HG03095 (cell line): Measurements from ENCODE around the gene DNAH6.
A peak's percentile ranks its signal among the peaks of the same experiment; 100 is the strongest.
"Not testable (repeated sequence)": the region's sequence is repeated elsewhere in the genome, so short reads cannot be mapped to it uniquely, and the experiment has no call there.

Experiments used
- ATAC-seq: cut with Tn5 transposase; IDR thresholded peaks from one replicate; pipeline ENCODE4 v1.9.1; 2021; ENCODE audit warnings: moderate library complexity; ENCODE audit not compliant: unreplicated experiment

The DNAH6 gene

DNA sequence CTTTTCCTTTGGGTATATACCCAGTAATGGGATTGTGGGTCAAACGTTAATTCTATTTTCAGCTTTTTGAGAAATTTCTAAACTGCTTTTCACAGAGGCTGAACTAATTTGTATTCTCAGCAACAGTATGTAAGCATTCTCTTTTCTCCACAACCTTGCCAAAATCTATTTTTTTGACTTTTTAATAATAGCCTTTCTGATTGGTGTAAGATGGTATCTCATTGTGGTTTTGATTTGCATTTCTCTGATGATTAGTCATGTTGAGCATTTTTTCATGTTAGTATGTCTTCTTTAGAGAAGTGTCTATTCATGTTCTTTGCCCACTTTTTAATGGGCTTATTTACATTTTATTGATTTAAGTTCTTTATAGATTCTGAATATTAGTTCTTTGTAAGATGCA is 219.1 kb downstream of the DNAH6 start:
- ATAC-seq: no peak

DNA sequence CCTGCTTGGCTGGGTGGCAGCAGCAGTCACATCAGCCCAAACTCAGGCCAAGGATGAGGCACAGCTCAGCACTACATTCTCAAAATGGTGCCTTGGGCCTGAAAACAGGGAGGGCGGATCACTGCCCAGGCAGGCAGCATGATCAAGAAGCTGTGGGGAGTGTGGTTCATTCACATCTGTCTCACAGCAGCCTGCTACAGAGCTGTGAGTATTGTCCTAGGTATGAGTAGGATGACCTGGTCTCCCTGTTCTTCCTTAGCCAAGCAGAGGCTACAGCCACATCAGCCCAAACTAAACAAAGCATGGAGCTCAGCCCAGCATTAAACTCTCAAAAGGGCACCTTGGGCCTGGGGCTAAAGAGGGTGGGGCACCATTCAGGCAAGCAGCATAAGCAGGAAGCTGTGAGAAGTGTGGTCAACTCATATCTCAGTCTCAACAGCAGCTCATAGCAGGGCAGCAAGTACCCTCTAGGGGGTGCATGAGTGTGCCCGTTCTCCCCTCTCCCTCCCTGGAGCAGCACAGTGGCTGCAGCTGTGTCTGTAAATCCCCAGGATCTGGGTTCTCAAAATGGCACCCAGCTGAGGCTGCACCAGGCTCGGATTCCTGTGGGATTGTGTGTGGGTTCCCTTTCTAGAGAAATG is 225.0 kb downstream of the DNAH6 start:
- peak; percentile 74 for ATAC-seq

GRCh38 chr2:84748341-84748740 is 232.0 kb downstream of the DNAH6 start:
- ATAC-seq: no peak

GRCh38 chr2:84749442-84749841 is 233.1 kb downstream of the DNAH6 start:
- no peak for ATAC-seq

- no peak for ATAC-seq
Observed at GRCh38 chr2:84755096-84755495, 238.8 kb downstream of the DNAH6 start.

DNA sequence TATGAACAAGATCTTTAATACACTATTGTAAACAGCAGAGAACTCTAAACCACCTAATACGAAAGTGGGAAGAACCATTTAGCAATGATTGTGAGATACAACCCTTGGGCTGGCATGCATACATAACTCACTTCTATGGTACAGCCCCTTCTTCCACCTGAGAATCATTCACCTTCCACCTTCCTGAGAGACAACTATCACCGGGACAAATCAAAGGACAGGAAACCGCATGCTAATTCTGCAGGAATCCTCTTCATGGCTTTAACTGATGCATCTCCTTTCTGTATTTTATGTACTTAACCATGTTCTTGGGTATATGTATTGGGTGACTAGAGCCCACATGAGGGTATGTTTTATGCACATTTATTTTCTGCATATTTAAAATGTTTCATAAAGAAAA is 241.3 kb downstream of the DNAH6 start:
- no peak for ATAC-seq

DNA sequence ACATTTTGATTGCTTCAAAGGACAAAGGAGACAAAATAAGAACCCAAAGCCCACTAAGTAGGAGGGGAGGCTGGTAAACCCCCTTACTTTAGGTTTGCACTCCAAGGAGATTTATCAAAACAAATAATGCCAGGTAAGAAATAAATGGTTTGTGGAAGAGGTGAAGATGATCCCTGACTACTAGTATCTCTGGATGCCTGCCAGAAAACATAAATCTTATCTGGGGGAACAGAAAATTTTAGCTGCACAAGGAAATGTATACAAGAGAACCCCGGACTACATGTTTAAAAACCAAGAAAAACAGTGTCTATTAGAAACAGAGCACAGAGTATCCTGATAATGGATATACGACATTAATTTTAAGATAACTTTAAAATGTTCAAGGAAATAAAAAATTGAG is 250.5 kb downstream of the DNAH6 start:
- no peak for ATAC-seq

DNA sequence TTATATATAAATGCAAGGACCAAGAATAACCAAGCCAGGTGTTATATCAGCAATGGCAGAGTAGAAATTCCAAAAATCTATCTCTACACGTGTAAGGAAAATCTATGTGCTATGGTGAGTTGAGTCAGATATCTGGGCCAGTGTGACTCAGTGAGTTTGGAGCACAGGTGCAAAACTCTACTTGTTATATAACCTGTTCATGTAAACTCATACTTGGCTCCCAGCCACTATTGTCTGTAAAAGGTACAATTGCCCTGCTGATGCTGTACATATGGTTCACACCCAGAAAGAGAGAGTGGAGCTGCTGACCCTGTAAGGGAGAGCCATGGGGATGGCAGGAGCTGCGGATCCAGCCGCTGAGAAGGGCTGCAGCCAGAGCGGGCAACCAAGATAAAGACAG is 252.5 kb downstream of the DNAH6 start:
- ATAC-seq: no peak

DNA sequence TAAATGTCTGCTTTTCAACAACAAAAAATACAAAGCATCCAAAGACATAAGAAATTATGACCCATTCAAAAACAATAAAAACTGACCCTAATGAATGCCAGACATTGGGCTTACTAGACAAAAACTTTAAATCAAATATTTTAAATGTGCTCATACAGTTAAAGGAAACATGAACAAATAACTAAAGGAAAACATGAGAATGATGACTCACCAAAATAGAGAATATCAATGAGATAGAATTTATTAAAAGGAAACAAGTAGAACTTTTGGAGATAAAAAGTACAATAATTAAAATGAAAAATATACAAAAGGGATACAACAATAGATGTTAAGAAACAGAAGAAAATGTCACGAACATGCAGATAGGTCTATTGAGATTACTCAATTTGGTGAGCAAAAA is 254.0 kb downstream of the DNAH6 start:
- ATAC-seq: no peak

DNA sequence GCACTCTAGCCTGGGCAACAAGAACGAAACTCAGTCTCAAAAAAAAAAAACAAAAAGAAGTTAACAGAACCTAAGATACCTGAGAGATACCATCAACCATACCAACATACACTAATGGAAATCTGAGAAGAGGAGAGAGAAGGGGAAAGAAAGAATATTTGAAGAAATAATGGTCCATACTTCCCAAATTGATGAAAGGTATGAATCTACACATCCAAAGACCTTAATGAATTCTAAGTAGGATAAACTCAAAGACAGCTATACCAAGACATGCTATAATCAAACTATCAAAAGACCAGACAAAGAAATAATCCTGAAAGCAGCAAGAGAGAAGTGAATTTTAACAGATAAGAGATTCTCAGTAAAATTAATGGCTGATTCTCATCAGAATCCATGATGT is 255.0 kb downstream of the DNAH6 start:
- no peak for ATAC-seq

- ATAC-seq: not testable (repeated sequence)
Observed at GRCh38 chr2:84773562-84773961, 257.3 kb downstream of the DNAH6 start.

GRCh38 chr2:84776011-84776410 is 259.7 kb downstream of the DNAH6 start:
- no peak for ATAC-seq

DNA sequence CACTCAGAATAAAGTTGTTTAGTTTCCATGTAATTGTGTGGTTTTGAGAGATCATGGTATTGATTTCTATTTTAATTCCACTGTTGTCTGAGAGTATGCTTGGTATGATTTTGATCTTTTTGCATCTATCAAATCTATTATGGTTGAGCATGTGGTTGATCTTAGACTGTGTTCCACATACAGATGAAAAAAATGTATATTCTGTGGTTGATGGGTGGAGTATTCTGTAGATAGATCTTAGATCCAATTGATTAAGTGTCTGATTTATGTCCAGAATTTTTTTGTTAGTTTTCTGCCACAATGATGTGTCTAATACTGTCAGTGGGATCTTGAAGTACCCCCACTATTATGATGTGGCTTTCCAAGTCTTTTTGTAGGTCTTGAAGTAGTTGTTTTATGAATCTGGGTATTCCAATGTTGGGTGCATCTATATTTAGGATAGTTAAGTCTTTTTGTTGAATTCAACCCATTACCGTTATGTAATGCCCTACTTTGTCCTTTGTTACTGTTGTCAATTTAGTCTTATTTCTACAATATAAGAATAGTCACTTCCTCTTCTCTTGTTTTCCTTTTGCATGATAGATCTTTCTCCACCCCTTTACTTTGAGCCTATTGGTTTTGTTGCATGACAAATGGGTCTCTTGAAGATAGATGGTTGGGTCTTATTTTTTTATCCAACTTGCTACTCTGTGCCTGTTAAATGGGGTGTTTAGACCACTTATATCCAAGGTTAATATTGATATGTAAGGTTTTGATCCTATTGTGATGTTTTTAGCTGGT is 262.8 kb downstream of the DNAH6 start:
- ATAC-seq: no peak

DNA sequence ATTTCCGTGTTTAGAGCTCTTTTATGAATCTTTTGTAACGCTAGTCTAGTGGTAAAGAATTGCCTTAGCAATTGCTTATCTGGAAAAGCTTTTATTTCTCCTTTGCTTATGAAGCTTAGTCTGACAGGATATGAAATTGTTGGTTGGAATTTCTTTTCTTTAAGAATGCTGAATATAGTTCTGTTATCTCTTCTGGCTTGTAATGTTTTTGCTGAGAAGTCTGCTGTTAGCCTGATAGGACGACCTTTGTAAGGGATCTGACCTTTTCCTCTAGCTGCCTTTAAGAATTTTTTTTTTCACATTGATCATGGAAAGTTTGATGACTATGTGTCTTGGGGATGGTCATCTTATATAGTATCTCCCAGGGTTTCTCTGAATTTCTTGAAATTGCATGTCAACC is 263.5 kb downstream of the DNAH6 start:
- ATAC-seq: no peak

DNA sequence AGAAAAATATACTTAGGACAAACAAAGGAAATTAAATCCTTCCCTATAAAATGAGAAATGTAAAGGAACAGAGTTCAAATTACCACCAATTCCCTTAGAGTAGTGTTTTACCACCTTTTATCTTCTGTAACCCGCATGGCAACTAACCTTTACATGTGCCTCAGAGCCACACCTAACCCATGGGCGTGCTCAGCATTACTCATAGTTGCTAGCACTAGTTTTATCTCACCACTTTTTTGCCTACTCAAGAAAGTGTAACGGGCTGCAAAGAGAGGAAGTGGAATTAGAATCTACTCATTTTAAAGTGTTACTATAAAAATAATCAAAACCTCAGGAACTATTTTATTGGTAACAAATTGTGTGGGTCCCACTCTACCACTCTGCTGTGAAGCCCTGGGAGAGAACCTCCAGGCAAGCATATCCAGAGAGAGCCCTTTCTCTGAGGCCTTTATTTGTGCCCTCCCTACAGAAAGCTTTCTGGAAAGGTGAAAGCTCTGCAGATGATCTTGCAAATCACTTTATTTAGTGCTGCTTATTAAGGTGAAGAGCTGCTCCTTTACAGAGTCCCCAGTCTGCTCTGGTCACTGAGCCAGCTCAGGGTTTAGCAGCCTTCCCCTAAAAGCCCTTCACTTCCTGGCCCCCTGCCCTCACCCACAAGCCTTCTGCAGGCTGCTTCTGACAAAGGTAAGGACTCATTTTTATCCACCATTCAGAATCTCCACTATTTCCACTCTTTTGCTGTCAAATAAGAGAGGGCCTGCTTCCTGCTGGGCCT is 265.8 kb downstream of the DNAH6 start:
- peak; percentile 86 for ATAC-seq

DNA sequence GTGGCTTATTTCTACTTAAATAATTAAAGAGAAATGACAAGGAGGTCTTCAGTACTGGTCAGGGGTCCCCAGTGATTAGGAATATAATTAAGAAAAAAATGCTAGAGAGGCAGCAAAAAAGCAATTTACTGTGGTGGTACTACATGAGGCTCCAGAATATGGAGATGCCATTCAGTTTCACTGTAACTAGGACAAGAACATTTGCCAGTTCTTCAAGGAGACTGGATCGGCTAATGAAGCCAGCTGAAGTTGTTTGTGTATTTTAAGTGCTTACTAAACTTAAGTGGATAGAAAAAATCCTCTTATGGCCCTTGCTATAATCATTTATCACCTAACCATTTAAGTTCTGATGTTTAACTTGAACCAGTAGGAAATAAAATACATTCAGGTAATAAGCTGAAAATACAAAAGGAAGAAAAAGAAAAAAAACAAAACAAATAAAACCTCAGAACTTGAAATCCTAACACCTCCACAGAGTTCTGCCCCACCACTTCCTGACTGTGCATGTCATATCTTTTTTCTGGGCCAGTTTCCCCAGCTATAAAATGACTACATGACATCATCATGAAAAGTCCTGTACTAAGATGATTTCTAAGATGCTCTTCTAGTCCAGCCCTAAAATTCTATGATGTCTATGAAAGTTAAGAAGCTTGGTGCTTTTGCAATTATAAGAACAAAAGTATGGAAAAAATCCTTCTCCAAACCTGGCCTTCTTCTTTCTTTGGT is 266.6 kb downstream of the DNAH6 start:
- ATAC-seq: no peak

- ATAC-seq: no peak
Observed at GRCh38 chr2:84785950-84786349, 269.7 kb downstream of the DNAH6 start.

- no peak for ATAC-seq
Observed at GRCh38 chr2:84786601-84787000, 270.3 kb downstream of the DNAH6 start.

- ATAC-seq: no peak
Observed at GRCh38 chr2:84788027-84788426, 271.7 kb downstream of the DNAH6 start.

DNA sequence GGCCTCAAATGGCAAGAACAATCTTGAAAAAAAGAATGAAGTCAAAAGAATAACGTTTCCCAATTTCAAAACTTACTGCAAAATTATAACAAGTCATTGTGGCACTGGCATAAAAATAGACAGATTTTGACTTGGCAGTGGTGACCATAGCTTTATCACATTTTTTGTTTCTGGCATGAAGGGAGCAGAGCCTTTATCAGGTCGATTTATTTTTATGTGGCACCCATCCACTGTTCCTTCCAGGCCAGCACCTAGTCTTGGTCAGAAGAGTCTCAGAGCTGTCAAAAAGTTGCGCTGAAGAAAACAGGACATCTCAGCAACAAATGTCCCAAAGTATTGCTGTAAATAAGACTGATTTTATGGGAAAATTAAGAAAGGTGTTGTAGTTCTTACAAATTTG is 272.2 kb downstream of the DNAH6 start:
- no peak for ATAC-seq

- no peak for ATAC-seq
Observed at GRCh38 chr2:84792856-84793522, 276.7 kb downstream of the DNAH6 start.
